Measurements from ENCODE around the gene ETAA1.

Gene ETAA1

DNA sequence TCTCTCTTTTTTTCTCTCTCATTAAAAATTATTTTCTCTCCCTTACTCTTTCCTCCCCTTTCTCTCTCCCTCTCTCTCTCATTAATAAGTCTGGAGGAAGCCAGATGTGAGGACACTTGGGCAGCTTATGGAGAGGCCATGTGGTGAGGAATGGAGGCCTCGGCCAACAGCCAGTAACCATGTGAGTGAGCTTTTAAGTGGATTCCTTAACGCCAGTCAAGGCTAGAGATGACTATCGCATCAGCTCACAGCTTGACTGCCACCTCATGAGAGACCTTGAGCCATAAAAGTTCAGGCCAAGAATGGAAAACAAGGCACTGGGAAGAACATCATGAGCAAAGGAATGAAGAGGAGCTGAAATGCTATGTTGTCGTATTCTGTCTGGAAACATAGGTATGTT is 39.1 kb downstream of the ETAA1 start:
- in situ Hi-C loops (cut with MboI; ENCODE audit: low sequenced_read_pairs), result no loop called here

- in situ Hi-C loops (cut with MboI; ENCODE audit: low sequenced_read_pairs), result no loop called here
Measured at GRCh38 chr2:67437114-67437513, 40.0 kb downstream of the ETAA1 start.

GRCh38 chr2:67438337-67438736 is 41.2 kb downstream of the ETAA1 start:
- in situ Hi-C loops (cut with MboI; ENCODE audit: low sequenced_read_pairs), result no loop called here

- in situ Hi-C loops (cut with MboI; ENCODE audit: low sequenced_read_pairs), result no loop called here
Measured at GRCh38 chr2:67445652-67446268, 48.6 kb downstream of the ETAA1 start.

DNA sequence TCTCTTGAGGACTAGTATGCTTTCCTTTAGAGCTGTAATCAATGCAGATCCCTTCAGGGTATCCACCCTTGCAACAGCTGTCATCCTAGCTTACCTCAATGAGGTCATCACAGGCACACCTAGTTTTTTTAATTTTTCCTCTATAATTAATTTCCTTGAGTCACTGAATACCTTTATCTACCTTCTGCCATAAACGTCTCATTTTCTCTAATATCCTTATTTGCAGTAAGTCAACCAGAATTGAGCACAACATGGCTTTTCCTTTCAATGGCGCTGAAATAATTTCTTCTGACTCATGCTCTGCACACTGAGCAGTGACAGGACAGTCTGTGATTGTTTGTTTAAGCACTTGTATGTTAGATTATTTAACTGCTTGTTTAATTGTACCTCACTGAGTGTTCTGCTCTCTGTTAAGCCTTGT is 49.4 kb downstream of the ETAA1 start:
- in situ Hi-C loops (cut with MboI; ENCODE audit: low sequenced_read_pairs), result no loop called here

- in situ Hi-C loops (cut with MboI; ENCODE audit: low sequenced_read_pairs), result no loop called here
Measured at GRCh38 chr2:67448648-67449047, 51.5 kb downstream of the ETAA1 start.

DNA sequence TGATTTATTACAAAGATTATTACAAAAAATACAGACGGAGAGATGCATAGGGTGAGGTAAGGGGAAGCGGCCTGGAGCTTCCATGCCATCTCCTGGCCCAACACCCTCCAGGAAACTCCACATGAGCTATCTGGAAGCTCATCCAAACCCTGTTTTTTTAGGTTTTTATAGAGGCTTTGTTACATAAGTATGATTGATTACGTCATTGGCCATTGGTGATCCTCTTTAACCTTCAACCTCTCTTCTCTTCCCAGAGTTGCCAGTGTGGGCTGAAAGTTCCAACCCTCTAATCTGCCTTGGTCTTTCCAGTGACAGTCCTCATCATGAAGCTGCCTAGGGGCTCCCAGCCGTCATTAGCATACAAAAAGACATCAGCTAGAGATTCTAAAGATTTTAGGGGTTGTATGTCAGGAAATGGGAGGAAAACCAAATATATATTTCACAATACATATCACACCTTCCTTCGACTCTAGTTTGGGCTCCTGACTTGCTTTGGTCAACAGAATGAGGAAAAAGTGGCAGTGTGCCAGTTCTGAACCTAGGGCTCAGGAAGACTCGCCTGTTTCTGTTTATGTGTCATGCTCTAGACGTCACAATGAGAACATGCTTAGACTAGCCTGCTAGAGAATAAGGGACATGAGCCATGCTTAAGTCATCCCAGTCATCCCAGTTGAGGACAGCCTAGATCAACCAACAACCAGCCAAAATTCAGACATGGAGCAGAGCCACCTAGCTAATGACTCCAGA is 54.1 kb downstream of the ETAA1 start:
- in situ Hi-C loops (cut with MboI; ENCODE audit: low sequenced_read_pairs), result no loop called here

- in situ Hi-C loops (cut with MboI; ENCODE audit: low sequenced_read_pairs), result no loop called here
Measured at GRCh38 chr2:67453310-67453709, 56.2 kb downstream of the ETAA1 start.

GRCh38 chr2:67455219-67456142 is 58.3 kb downstream of the ETAA1 start:
- in situ Hi-C loops (cut with MboI; ENCODE audit: low sequenced_read_pairs), result no loop called here

DNA sequence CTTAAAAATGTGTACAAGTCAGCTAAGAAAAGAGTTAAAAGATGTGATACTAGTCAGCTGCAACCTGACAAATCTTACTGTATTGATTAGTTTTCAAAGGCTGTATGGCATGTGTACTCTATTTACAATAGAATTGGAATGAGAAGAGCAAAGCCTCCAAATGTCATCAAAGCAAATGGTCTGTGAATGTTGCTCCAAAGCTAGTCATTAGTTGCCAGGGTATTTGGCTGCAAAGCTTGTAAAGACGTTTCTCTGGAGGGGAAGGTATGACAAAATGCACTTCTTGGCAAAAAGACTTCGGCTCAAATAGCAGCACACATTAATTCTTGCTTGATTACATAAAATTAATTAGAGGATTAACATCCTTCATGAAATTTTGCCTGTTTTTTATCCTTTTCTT is 59.3 kb downstream of the ETAA1 start:
- in situ Hi-C loops (cut with MboI; ENCODE audit: low sequenced_read_pairs), result no loop called here

GRCh38 chr2:67457699-67458098 is 60.6 kb downstream of the ETAA1 start:
- in situ Hi-C loops (cut with MboI; ENCODE audit: low sequenced_read_pairs), result no loop called here

GRCh38 chr2:67459761-67460160 is 62.6 kb downstream of the ETAA1 start:
- in situ Hi-C loops (cut with MboI; ENCODE audit: low sequenced_read_pairs), result no loop called here

Data from HL-60/S4 treated with phorbol 12-myristate 13-acetate at 8.2 ng/mL for 4 days and 3 days (cell line).